Activated T-cell treated with anti-CD3 and anti-CD28 coated beads for 1 hour (primary cell): ENCODE data around the gene TBC1D1.

ENCODE experiments used
- DNase-seq: peaks from one replicate; pipeline ENCODE4 v3.0.0-alpha.2; 2020; ENCODE audit warnings: low read depth

Gene TBC1D1

DNA sequence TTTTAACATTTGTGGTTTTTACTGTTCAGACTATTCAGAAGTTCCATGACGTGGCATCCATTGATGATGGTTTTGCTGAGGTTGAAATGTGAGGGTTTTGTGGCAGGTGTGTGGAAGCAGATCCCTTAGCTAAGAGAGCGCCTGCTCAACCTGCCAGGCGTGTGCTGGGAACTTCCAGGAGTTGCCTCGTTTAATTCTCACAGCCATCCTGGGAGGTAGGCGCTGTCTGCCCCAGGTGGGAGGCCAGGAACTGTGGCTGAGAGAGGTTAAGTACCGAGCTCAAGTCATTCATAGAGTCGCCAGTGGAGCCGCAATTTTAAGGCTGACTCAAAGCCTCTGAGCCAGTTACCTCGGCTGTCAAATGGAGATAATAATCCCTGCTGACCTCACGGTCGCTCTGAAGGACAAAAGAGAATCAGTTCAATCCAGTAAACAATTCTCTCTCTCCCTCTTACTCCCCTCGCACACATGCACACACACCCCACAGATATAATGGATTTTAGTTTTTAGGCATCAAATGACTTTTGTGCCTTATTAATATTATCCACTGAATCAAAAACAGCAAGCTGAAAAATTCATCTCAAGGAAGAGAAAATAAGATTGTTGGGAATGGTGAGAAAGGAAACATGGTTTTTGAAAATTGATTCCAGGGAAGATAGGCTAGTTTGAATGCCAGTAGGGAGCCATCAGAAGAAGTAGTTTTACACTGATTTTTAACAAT is 240.6 kb downstream of the TBC1D1 start:
- DNase-seq: peak; percentile 24

DNA sequence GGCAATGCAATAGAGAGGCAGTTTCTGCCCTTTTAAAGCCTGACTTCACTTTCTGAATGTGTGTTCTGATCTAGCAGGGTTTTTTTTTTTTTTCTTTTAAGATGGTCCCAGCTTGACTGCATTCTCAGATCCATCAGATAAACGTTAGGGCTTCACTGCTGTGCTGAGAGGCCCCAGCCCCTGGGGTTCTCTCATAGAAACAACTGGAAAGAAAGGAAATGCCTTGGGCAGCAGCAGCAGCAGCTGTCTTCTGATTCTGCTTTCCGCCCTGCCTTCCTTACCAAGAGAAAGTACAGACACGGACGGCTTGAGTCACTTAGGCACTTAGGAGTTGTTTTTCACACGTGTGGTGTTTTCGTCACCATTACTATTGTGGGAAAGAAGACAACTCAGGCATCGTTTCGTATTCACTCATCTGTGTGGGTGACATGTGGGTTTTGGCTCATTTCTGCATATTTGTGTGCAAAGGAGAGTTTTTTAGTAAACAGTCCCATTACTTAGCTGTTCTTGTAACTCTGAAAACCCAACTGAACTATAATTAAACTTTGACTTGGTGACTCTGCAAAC is 241.3 kb downstream of the TBC1D1 start:
- DNase-seq: peak; percentile 35

- no peak for DNase-seq
Measured at GRCh38 chr4:38132843-38133662, 242.2 kb downstream of the TBC1D1 start.

DNA sequence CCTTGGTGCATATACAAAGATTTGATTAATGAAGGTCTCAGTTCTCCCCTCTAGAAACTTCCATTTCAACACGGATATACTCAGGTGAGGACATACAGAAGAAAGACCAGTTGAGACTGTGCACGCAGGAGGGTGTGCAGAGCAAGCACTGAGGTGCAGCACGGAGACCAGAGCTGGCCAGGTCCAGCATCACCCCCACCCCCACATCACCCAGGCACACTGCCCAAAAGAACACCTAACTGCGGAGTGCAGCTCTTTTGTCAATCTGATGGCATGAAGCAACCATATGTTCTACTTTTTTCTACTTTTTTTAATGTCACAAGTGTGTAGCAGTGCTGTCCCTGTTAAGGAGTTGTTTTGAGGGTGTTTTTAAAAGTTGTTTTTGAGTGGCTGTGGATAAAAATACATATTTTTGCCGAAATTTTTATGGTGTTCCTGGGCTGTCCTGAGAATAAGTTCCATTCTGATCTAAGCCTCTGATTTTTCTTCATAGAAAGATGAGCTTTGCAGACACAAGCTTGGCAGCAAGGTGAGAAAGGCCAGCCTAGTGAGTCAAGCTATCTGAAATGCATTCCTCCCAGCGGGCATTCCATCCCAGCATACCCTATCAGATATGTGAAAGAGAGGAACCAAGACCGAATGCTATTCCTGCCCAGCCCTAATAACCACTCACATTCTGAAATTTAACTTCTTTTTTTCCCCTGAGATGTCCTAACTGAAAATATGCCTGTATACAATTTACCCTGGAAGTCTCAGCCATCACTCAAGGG is 243.0 kb downstream of the TBC1D1 start:
- no peak for DNase-seq

DNA sequence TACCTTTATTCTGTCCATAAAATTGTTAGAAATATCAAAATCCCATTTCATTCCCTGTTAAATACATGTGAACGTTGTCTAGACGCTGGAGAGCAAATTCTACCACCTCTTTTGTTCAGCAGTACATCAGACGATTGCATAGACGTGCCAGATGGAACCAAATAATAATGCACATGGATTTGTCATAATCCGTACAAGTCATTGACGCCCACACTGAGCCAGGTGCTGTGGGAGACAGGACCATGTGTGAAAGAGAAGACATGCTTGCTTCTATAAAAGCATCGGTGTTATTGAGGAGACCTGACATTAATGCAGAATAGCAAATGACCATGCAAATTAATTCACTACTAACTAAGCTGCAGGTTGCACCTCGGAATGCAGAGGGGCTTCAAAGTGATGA is 244.3 kb downstream of the TBC1D1 start:
- no peak for DNase-seq

- DNase-seq: no peak
Measured at GRCh38 chr4:38136604-38137003, 245.7 kb downstream of the TBC1D1 start.

DNA sequence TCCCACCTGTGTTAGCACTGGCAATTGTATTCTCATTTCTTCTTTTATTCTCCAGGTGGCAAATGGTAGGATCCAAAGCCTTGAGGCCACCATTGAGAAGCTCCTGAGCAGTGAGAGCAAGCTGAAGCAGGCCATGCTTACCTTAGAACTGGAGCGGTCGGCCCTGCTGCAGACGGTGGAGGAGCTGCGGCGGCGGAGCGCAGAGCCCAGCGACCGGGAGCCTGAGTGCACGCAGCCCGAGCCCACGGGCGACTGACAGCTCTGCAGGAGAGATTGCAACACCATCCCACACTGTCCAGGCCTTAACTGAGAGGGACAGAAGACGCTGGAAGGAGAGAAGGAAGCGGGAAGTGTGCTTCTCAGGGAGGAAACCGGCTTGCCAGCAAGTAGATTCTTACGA is 246.2 kb downstream of the TBC1D1 start:
- DNase-seq: no peak

DNA sequence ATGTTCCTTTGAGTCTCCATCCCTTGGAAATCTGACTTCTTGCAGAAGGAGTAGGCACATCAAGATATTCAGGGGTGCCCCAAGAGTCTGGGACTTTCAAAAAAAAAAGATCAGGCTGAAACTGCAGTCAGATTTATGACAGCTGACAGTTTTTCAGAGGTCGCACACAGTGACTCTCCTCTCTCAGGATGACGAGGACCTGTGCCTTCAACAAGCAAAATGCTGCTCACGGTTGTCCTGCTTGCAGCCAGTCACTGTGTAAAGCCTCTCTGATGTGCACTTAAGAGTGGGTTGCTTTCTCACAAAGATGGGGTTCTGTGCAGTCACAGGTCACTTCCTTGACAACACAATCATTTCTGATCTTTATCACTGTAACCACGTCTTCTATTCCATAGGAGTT is 247.5 kb downstream of the TBC1D1 start:
- no peak for DNase-seq

DNA sequence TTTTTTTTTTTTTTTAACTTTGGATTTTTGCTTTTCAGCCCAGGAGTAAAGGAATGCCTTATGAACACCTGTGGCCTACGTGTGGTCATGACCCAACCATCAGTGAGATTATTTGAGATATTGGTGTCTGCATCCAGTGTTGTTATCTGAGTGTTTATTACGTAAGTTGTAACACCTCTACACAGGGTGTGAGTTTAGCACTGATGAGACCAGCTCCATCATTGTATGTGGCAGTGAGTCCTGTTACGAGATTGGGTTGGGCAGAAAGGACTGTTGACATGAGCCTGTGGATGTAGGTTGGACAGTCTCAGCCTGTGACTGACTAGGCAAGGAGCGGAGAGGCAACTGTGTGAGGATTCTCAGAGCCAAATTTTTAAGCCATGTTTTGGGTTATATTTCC is 248.3 kb downstream of the TBC1D1 start:
- DNase-seq: no peak

GRCh38 chr4:38140643-38141203 is 249.8 kb downstream of the TBC1D1 start:
- DNase-seq: no peak

GRCh38 chr4:38141808-38142500 is 251.1 kb downstream of the TBC1D1 start:
- DNase-seq: no peak

- DNase-seq: no peak
Measured at GRCh38 chr4:38144031-38144430, 253.1 kb downstream of the TBC1D1 start.

DNA sequence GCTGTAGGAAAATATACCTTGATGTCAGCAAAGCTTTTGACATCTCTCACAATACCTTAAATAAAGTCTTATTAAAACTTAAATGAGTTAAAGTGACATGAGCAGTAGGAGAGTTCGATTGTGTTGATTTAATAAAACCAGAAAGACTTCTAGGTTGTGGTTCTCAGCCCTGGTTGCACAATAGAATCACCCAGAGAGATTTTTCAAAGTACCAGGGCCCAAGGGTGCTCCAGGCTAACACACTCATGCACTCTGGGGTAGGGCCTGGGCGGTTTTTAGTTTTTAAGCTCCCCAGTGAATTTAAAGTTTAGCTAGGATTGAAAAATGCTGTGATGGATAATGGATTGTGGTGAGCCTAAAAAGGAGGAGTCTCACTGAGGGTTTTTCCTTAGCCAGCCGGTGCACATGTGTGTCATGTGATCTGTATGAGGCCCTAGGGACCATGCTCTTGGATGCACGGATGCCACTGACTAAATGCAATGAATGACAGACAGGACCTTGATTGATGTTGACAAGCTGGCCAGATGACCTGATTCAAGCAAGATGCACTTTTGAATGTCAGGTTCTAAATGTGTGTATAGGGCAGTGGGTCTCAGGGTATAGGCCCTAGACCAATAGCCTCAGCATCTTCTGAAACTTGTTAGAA is 254.3 kb downstream of the TBC1D1 start:
- DNase-seq: no peak

- no peak for DNase-seq
Measured at GRCh38 chr4:38145741-38146140, 254.9 kb downstream of the TBC1D1 start.

DNA sequence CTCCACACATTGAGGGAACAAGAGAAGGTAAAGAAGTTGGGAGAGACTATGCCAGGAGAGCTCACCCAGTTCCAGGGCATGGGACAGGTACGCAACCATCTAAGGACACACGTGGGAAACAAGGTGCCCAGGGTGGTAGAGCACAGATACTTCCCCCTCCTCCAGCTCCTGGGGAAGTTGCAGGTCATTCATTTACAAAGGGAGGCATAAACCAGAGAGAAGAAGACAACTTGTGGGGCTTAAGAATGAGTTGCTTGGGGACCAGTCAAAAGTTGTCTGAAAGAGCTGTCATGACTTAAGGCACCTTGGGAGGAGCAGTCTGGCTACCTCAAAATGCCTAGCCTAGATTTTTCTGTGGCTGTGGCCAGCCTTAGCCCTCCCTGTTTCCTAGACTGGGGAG is 255.5 kb downstream of the TBC1D1 start:
- DNase-seq: no peak

GRCh38 chr4:38149472-38149996 is 258.6 kb downstream of the TBC1D1 start:
- DNase-seq: no peak

- no peak for DNase-seq
Measured at GRCh38 chr4:38149997-38150671, 259.2 kb downstream of the TBC1D1 start.

DNA sequence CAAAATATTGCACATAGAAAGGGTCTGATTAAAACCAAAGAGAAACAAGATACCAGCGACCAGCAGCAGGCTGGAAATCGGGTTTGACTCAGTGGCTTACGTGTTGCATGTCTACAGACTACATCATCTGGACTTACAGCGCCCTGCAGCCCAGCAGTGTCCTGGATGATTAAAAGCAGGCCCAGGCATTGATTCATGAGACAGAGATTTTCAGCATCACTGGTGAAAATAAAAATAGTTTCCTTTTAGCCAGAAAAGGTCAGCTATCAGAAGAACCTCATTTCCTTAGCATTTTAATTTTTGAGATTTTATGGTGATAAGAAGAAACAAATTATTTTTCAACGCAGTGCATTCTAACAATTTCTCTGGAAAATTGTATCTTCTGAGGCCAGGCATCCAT is 259.9 kb downstream of the TBC1D1 start:
- no peak for DNase-seq

- DNase-seq: no peak
Measured at GRCh38 chr4:38151873-38152272, 261.0 kb downstream of the TBC1D1 start.

- DNase-seq: no peak
Measured at GRCh38 chr4:38152305-38152704, 261.4 kb downstream of the TBC1D1 start.
